Inferior parietal cortex (tissue), 1 donor: ENCODE results near the gene C4orf36.

Experiments used
- DNase-seq: peaks from one replicate; pipeline ENCODE4 v3.0.0-alpha.2; 2016; ENCODE audit errors: extremely low spot score

The C4orf36 gene

GRCh38 chr4:86891762-86892635 lies at the start of gene C4orf36:
TSS of gene C4orf36 (minus strand) at chr4:86892422. CDS start at chr4:86891520, 902 bp downstream.
- peak; percentile 45 for DNase-seq

GRCh38 chr4:86940920-86941460 lies 48.8 kb upstream of the C4orf36 start:
- no peak for DNase-seq

GRCh38 chr4:86939729-86940575 lies 47.7 kb upstream of the C4orf36 start:
- DNase-seq, result no peak

- DNase-seq, result no peak
These were observed 46.7 kb upstream of the C4orf36 start for GRCh38 chr4:86938771-86939520.

- DNase-seq, result peak; percentile 60
These were observed 43.9 kb upstream of the C4orf36 start for GRCh38 chr4:86935853-86936733.

GRCh38 chr4:86935566-86935852 lies 43.3 kb upstream of the C4orf36 start:
- DNase-seq, result no peak

- peak; percentile 86 for DNase-seq
These were observed 42.7 kb upstream of the C4orf36 start, which contains the start of gene AFF1 for GRCh38 chr4:86934771-86935565. TSS of gene AFF1 (plus strand) at chr4:86935011. CDS start at chr4:86948534, 13,523 bp downstream.

GRCh38 chr4:86934147-86934770 lies 42.0 kb upstream of the C4orf36 start:
- no peak for DNase-seq

GRCh38 chr4:86928400-86929255 lies 36.4 kb upstream of the C4orf36 start:
- DNase-seq, result no peak

GRCh38 chr4:86927843-86928395 lies 35.7 kb upstream of the C4orf36 start:
- DNase-seq, result no peak

GRCh38 chr4:86926435-86927086 lies 34.3 kb upstream of the C4orf36 start:
- DNase-seq, result no peak

- no peak for DNase-seq
These were observed 32.6 kb upstream of the C4orf36 start for GRCh38 chr4:86924811-86925210.

- no peak for DNase-seq
These were observed 29.5 kb upstream of the C4orf36 start for GRCh38 chr4:86921608-86922252.

GRCh38 chr4:86919561-86920223 lies 27.5 kb upstream of the C4orf36 start:
- no peak for DNase-seq

- DNase-seq, result no peak
These were observed 26.4 kb upstream of the C4orf36 start for GRCh38 chr4:86918539-86919072.
